Mesothelial cell of epicardium (in vitro differentiated cells): ENCODE measurements around the gene TNFSF18. TPM values are rescaled to one million over a fixed set of nuclear protein-coding genes. Genes with fewer than 3 reads are reported as not detected.

ENCODE experiments used
- DNase-seq, 2 experiments: peaks; one replicate each; pipeline ENCODE4 v3.0.0; 2021; ENCODE audit warnings: low spot score in 2 of 2; ENCODE audit not compliant: unreplicated experiment in 2 of 2
- H3K27ac Mint-ChIP-seq: 2 replicates; pipeline ENCODE4 v1.8.0; 2021; ENCODE audit warnings: mixed read lengths
- H3K27me3 Mint-ChIP-seq: 2 replicates; pipeline ENCODE4 v1.8.0; 2021; ENCODE audit warnings: low read depth, mixed read lengths
- H3K36me3 Mint-ChIP-seq: 2 replicates; pipeline ENCODE4 v1.8.0; 2021; ENCODE audit warnings: mixed read lengths
- H3K4me1 Mint-ChIP-seq: 2 replicates; pipeline ENCODE4 v1.8.0; 2021; ENCODE audit warnings: mixed read lengths
- H3K4me3 Mint-ChIP-seq: 2 replicates; pipeline ENCODE4 v1.8.0; 2021; ENCODE audit warnings: mild to moderate bottlenecking, moderate library complexity, mixed read lengths
- H3K9me3 Mint-ChIP-seq: 2 replicates; pipeline ENCODE4 v1.8.0; 2021; ENCODE audit warnings: mixed read lengths
- CTCF ChIP-seq: fragments of 200-600 bp; sonication (generic); IDR thresholded peaks from one replicate; pipeline ENCODE4 v1.5.0; 2021; ENCODE audit warnings: antibody characterized with exemption; ENCODE audit not compliant: unreplicated experiment
- total RNA-seq: library from RNA; stranded (reverse); gene quantifications from 3 replicates; pipeline ENCODE4 v1.2.1, GENCODE V29; 2021

Gene TNFSF18
- total RNA-seq, 1 donor from 2014 or later, result 3.7 TPM

GRCh38 chr1:173039626-173040025, 11.1 kb downstream of the TNFSF18 start:
- H3K9me3 Mint-ChIP-seq, result peaks cover 4% of the 10 kb centered on the region
- DNase-seq, result no peak
- H3K27ac Mint-ChIP-seq, result no peak overlapping the region
- no peaks in the 10 kb centered on the region for H3K4me1 Mint-ChIP-seq
- H3K36me3 Mint-ChIP-seq, result peaks cover 10% of the 10 kb centered on the region
- H3K4me3 Mint-ChIP-seq, result no peak overlapping the region
- no peak for TF ChIP-seq CTCF
- no peaks in the 10 kb centered on the region for H3K27me3 Mint-ChIP-seq

GRCh38 chr1:173038875-173039554, 11.7 kb downstream of the TNFSF18 start:
- H3K36me3 Mint-ChIP-seq, result peaks cover 10% of the 10 kb centered on the region

GRCh38 chr1:173024543-173024942, 26.2 kb downstream of the TNFSF18 start:
- no peak overlapping the region for H3K27ac Mint-ChIP-seq
- H3K4me3 Mint-ChIP-seq, result no peak overlapping the region
- no peak for DNase-seq
- H3K36me3 Mint-ChIP-seq, result peaks cover 11% of the 10 kb centered on the region
- H3K4me1 Mint-ChIP-seq, result no peaks in the 10 kb centered on the region
- TF ChIP-seq CTCF, result no peak
- H3K27me3 Mint-ChIP-seq, result no peaks in the 10 kb centered on the region
- H3K9me3 Mint-ChIP-seq, result peaks cover 56% of the 10 kb centered on the region

More at GRCh38 chr1:173038875-173039554, 11.7 kb downstream of the TNFSF18 start:
- H3K4me3 Mint-ChIP-seq, result no peak overlapping the region
- TF ChIP-seq CTCF, result no peak
- no peaks in the 10 kb centered on the region for H3K27me3 Mint-ChIP-seq
- no peak for DNase-seq
- no peak overlapping the region for H3K27ac Mint-ChIP-seq
- H3K4me1 Mint-ChIP-seq, result no peaks in the 10 kb centered on the region
- H3K9me3 Mint-ChIP-seq, result peaks cover 9% of the 10 kb centered on the region

- no peak for TF ChIP-seq CTCF
- Mint-ChIP-seq H3K4me3 (no peak overlapping the region), H3K27ac (no peak overlapping the region), H3K9me3 (peaks cover 50% of the 10 kb centered on the region), H3K36me3 (peaks cover 7% of the 10 kb centered on the region), H3K4me1 (peaks cover 5% of the 10 kb centered on the region), H3K27me3 (no peaks in the 10 kb centered on the region)
- no peak for DNase-seq
These were observed 27.4 kb downstream of the TNFSF18 start for GRCh38 chr1:173023343-173023742.

GRCh38 chr1:173020138-173020750, 30.5 kb downstream of the TNFSF18 start:
- Mint-ChIP-seq H3K4me1 (peaks cover 28% of the 10 kb centered on the region), H3K27ac (no peak overlapping the region), H3K36me3 (peaks cover 1% of the 10 kb centered on the region), H3K4me3 (no peak overlapping the region), H3K9me3 (peaks cover 23% of the 10 kb centered on the region), H3K27me3 (no peaks in the 10 kb centered on the region)
- no peak for DNase-seq
- TF ChIP-seq CTCF, result no peak
